Pancreas (tissue), 10 donors: ENCODE data around the gene TMEM63A. TPM values are rescaled to one million over a fixed set of nuclear protein-coding genes. Genes with fewer than 3 reads are reported as not detected.

Experiments
- ATAC-seq, 4 donors: fragments of 200-7000 bp; cut with Tn5 transposase; one replicate each; pipeline versions ENCODE4 v1.8.0 to v1.9.1; 2020; ENCODE audit warnings: mild to moderate bottlenecking in 4 of 4, moderate library complexity in 4 of 4
- DNase-seq, 6 donors: peaks; one replicate each; pipeline ENCODE4 v3.0.0-alpha.2; 2020
- FAIRE-seq: peaks from 2 replicates; lab custom pipeline; 2012; peaks lifted over from hg19 to GRCh38; lab: Jason Lieb, UNC
- H3K27ac ChIP-seq, 4 donors: fragments of 200-600 bp; sonication (generic); 1 replicate in 3 of 4; 2 replicates in 1 of 4; pipeline versions ENCODE4 v1.5.0 to v1.8.0; 2020
- H3K27me3 ChIP-seq, 4 donors: fragments of 200-600 bp; one replicate each; pipeline ENCODE4 v1.8.0; 2021
- H3K36me3 ChIP-seq, 3 donors: fragments of 200-600 bp; sonication (generic) in 1 of 3; one replicate each; pipeline versions ENCODE4 v1.5.0 to v1.8.0; 2020 to 2021
- H3K4me1 ChIP-seq, 3 donors: fragments of 200-600 bp; one replicate each; pipeline ENCODE4 v1.8.0; 2021
- H3K4me3 ChIP-seq, 4 donors: fragments of 200-600 bp; sonication (generic) in 2 of 4; one replicate each; pipeline versions ENCODE4 v1.5.0 to v1.8.0; 2020 to 2021
- H3K9me3 ChIP-seq, 4 donors: fragments of 200-600 bp; one replicate each; pipeline ENCODE4 v1.8.0; 2021
- WGBS, 2 donors: extraction: QIAGEN DNeasy Blood & Tissue Kit; methylation state at CpG; one replicate each; pipeline ENCODE4 v1.1.7; 2013; 5-methylcytosine and 5-hydroxymethylcytosine counted together
- intact Hi-C, 3 donors: fragments of 100-400 bp; cut with DNase I; formaldehyde crosslinking; loops; one replicate each; pipeline versions ENCODE4 v1.11.1 to v1.14.2; 2022
- polyA plus RNA-seq, 2 donors: library from polyadenylated mRNA; stranded (reverse); fragments of 200-250 nt; gene quantifications; one replicate each; pipeline ENCODE4 v1.2.3, GENCODE V29; 2013
- total RNA-seq, 6 donors: library from RNA; stranded (reverse); fragmentation: NEBNext Ultra II Directional in 4 of 6; extraction: Animal tissue kit (Norgen Biotek cat#: 25700) in 4 of 6; gene quantifications; one replicate each; pipeline versions ENCODE4 v1.2.1 to v1.2.4, GENCODE V29; 2021 to 2023
- TF ChIP-seq, protein P1 (sequence below), 4 donors: fragments of 200-600 bp; sonication (generic) in 3 of 4; IDR thresholded peaks; one replicate each; pipeline versions ENCODE4 v1.5.0 to v1.8.0; 2021; ENCODE audit warnings: antibody characterized with exemption in 4 of 4
- donor health status: healthy with polysubstance abuse.
- donor health status: DM: no; HTN: no; CAD: no; lungs with moderate emphysema.
- donor health status: DM: no; HTN: no; CAD: no.
- donor health status: control.
- donor health status: control.
- donor health status: Bipolar disorder and iron deficiency.
- donor health status: DM: yes; HTN: yes; CAD: no.
- donor health status: DM: no; HTN: no; CAD: no.
- donor health status: DM: no; HTN: no; CAD: no.
- donor health status: DM: yes; HTN: yes; CAD: no.

Gene TMEM63A
- total and polyA plus RNA-seq, 8 donors, result 56.3 to 185 (median 84.0) TPM

- Histone ChIP-seq H3K9me3 (no peaks in the 10 kb centered on the region), H3K27ac (peak overlapping the region; percentile 86 to 93 (median 92)), H3K36me3 (peaks cover 0 to 14% (median 0%) of the 10 kb centered on the region in 3 donors), H3K4me3 (peak overlapping the region in 1 of 4 donors; percentile 94), H3K27me3 (no peaks in the 10 kb centered on the region), H3K4me1 (peaks cover 9 to 31% (median 11%) of the 10 kb centered on the region in 3 donors)
- ATAC-seq (peak; percentile 9 to 30 (median 18)), FAIRE-seq (no peak), DNase-seq (peak in 4 of 6 donors; percentile 67 to 81 (median 71))
- intact Hi-C loops, result no loop called here
- TF ChIP-seq, protein P1, sequence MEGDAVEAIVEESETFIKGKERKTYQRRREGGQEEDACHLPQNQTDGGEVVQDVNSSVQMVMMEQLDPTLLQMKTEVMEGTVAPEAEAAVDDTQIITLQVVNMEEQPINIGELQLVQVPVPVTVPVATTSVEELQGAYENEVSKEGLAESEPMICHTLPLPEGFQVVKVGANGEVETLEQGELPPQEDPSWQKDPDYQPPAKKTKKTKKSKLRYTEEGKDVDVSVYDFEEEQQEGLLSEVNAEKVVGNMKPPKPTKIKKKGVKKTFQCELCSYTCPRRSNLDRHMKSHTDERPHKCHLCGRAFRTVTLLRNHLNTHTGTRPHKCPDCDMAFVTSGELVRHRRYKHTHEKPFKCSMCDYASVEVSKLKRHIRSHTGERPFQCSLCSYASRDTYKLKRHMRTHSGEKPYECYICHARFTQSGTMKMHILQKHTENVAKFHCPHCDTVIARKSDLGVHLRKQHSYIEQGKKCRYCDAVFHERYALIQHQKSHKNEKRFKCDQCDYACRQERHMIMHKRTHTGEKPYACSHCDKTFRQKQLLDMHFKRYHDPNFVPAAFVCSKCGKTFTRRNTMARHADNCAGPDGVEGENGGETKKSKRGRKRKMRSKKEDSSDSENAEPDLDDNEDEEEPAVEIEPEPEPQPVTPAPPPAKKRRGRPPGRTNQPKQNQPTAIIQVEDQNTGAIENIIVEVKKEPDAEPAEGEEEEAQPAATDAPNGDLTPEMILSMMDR (IDR thresholded peaks at IDR 0.05), result no peak
- 76 to 83% methylated on average over 23 of the region's 23 CpGs for WGBS, 2 donors
These were observed 39.8 kb upstream of the TMEM63A start for GRCh38 chr1:225921734-225922709.

- H3K27me3 ChIP-seq, result no peaks in the 10 kb centered on the region
- ATAC-seq (peak; percentile 27 to 54 (median 48)), FAIRE-seq (no peak), DNase-seq (peak; percentile 81 to 92 (median 88))
- peaks cover 0 to 14% (median 0%) of the 10 kb centered on the region in 3 donors for H3K36me3 ChIP-seq
- TF ChIP-seq, protein P1 (IDR thresholded peaks at IDR 0.05), result no peak
- 8 to 13% methylated on average over 5 of the region's 5 CpGs for WGBS, 2 donors
- no peak overlapping the region for H3K4me3 ChIP-seq
- no peaks in the 10 kb centered on the region for H3K9me3 ChIP-seq
- intact Hi-C loops, result no loop called here
- peak overlapping the region in 3 of 4 donors; percentile 53 to 91 (median 73) for H3K27ac ChIP-seq
- peaks cover 9 to 30% (median 11%) of the 10 kb centered on the region in 3 donors for H3K4me1 ChIP-seq
These were observed 37.7 kb upstream of the TMEM63A start for GRCh38 chr1:225919906-225920305.

- no peak overlapping the region for H3K4me3 ChIP-seq
- peaks cover 9 to 25% (median 11%) of the 10 kb centered on the region in 3 donors for H3K4me1 ChIP-seq
- peaks cover 0 to 14% (median 0%) of the 10 kb centered on the region in 3 donors for H3K36me3 ChIP-seq
- intact Hi-C loops, result no loop called here
- FAIRE-seq (no peak), ATAC-seq (no peak), DNase-seq (no peak)
- H3K27me3 ChIP-seq, result no peaks in the 10 kb centered on the region
- 95% methylated on average over 4 of the region's 4 CpGs for WGBS, 2 donors
- no peak overlapping the region for H3K27ac ChIP-seq
- no peaks in the 10 kb centered on the region for H3K9me3 ChIP-seq
- TF ChIP-seq, protein P1 (IDR thresholded peaks at IDR 0.05), result no peak
These were observed 36.1 kb upstream of the TMEM63A start for GRCh38 chr1:225918280-225918679.

- Histone ChIP-seq H3K4me3 (no peak overlapping the region), H3K27ac (no peak overlapping the region), H3K9me3 (no peaks in the 10 kb centered on the region), H3K4me1 (peaks cover 4 to 18% (median 6%) of the 10 kb centered on the region in 3 donors), H3K36me3 (peaks cover 0 to 14% (median 0%) of the 10 kb centered on the region in 3 donors), H3K27me3 (no peaks in the 10 kb centered on the region)
- no peak for DNase-seq
- intact Hi-C loops, result no loop called here
- WGBS, 2 donors, result 85 to 88% methylated on average over 5 of the region's 5 CpGs
- no peak for ATAC-seq
- TF ChIP-seq, protein P1 (IDR thresholded peaks at IDR 0.05), result no peak
- no peak for FAIRE-seq
These were observed 35.4 kb upstream of the TMEM63A start for GRCh38 chr1:225917536-225917935.
